Measurements from ENCODE around the gene ANO9.
"Not testable (repeated sequence)": the region's sequence is repeated elsewhere in the genome, so short reads cannot be mapped to it uniquely, and the experiment has no call there.

The ANO9 gene

DNA sequence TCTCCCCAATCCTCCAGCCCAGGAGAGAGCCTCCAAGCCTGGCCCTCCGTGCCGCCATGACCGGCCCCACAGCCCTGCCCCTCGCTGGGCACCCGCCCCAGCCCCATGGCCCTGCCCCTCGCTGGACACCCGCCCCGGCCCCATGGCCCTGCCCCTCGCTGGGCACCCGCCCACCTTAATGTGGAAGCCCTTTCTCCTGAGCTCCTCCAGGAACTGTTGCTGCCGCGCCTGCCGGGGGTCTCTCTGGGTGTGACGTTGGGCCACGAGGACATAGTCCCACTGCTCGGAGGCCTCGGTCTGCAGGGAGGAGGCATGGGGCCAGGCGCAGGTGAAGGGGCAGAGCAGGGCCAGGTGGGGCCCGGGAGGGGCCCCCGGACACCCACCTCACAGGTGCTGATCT is 8.2 kb downstream of the ANO9 start:
- no peak for DNase-seq

DNA sequence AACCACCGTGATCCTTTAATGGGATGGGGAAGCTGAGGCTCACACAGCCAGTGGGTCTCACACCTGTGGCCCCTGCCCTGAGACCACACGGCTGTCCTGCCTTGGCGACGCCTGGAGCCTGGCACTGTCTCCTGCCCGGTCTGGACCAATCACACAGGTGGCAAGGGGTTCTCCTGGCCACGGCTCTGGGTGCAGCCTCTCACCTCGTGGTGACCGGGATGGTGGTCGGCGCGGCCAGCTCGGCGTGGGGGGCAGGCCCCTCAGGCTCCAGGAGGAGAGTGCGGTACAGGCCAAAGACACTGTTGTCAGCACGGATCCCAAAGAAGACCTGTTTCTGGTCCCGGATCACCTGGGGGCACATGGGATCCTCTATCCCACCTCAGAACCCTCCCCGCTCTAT is 8.7 kb downstream of the ANO9 start:
- no peak for DNase-seq

- DNase-seq: no peak
These were observed 9.2 kb downstream of the ANO9 start for GRCh38 chr11:432501-433100.

DNA sequence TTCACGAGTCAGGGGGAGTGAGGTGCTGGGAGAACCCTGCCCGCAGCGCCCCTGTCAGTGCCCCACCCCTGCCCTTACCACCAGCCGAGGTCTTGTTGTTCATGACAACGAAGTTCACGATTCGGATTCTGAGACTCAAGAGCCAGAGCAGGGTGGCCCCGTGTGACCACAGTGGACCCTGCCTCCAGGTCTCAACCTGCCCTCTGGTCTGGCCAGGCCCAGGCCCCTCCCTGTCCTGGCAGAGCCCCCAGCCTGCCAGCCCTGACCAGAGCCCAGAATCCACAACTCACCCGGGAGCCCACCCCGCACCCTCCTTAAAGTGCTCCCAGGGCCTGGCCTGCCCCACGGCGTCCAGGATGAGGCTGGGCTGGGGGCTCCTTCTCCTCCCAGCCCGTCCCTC is 9.9 kb downstream of the ANO9 start:
- no peak for DNase-seq

DNA sequence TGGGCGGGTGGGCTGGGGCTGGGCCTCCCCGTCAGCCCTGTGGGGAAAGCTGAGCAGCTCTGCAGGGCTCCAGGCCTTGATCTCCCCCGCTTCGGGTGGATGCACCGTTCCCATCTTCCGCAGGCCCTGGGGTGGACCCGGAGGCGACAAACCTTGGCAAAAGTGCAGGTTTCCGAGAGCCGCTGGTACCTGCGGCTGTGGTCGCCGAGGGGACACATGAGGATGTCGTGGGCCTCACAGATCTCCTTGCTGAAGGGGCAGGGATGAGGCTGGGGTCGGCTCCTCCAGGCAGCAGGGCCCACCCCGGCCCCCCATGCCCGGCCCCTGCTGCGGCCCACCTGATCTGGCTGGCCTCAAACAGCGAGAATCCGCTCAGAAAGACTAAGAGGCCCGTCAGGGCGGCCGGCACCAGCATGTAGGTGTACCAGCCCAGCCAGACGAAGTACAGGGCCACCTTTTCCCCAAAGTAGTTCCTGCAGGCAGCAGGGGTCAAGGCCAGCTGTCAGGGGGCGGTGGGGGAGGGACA is 11.8 kb downstream of the ANO9 start:
- DNase-seq: peak in 1 of 2 experiments; percentile 51

- DNase-seq: no peak
These were observed 12.4 kb downstream of the ANO9 start for GRCh38 chr11:429391-429790.

GRCh38 chr11:428295-428694 is 13.5 kb downstream of the ANO9 start:
- DNase-seq: no peak

GRCh38 chr11:426851-427250 is 15.0 kb downstream of the ANO9 start:
- no peak for DNase-seq

DNA sequence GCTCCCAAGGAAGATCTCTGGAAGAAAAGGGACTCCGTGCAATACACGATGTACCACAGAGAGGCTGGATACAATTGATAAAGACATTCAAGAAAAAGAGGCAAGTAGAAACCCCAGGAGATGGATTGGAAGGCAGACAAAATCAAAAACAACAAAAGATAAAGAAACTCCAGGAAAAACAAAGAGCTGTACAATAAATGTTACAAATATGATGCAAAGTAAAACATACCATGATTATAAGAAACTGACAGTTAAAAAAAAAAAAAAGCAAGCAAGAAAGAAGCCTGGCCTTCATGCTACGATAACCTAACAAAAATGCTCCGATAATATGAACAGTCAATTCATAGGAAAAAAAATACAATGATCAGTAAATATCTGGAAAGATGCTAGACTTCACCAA is 16.5 kb downstream of the ANO9 start:
- DNase-seq: no peak

DNA sequence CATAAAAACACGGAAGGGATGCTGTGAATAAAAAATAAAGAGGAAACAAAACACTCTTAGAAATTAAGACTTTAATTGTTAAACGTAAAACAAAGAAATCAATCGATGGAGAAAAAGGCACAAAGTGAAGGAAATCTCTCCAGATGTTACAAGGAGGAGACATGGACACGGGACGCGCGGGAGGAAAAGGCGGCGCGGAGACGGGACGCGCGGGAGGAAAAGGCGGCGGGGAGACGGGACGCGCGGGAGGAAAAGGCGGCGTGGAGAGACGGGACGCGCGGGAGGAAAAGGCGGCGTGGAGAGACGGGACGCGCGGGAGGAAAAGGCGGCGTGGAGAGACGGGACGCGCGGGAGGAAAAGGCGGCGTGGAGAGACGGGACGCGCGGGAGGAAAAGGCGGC is 17.0 kb downstream of the ANO9 start:
- DNase-seq: not testable (repeated sequence)

GRCh38 chr11:424232-424631 is 17.6 kb downstream of the ANO9 start:
- DNase-seq: no peak

- DNase-seq: no peak
These were observed 19.6 kb downstream of the ANO9 start for GRCh38 chr11:422249-422656.

DNA sequence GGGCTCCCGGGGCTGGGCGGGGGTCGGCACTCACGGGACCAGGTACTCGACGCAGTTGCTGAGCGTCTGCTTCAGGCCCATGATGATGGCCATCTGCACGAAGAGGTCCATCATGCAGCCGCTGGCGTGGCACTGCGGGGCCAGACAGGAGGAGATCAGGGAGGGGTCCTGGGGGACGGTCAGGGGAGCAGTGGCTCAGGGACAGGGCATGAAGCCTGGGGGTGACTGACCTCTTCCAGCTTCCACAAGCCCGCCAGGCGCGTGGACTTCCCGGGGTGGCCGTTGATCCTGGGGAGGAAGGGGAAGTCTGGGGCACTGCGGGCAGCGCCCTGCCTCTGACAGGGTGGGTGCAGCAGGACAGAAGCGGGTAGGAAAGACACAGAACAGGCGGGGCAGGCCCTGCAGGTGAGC is 20.9 kb downstream of the ANO9 start:
- DNase-seq: no peak

DNA sequence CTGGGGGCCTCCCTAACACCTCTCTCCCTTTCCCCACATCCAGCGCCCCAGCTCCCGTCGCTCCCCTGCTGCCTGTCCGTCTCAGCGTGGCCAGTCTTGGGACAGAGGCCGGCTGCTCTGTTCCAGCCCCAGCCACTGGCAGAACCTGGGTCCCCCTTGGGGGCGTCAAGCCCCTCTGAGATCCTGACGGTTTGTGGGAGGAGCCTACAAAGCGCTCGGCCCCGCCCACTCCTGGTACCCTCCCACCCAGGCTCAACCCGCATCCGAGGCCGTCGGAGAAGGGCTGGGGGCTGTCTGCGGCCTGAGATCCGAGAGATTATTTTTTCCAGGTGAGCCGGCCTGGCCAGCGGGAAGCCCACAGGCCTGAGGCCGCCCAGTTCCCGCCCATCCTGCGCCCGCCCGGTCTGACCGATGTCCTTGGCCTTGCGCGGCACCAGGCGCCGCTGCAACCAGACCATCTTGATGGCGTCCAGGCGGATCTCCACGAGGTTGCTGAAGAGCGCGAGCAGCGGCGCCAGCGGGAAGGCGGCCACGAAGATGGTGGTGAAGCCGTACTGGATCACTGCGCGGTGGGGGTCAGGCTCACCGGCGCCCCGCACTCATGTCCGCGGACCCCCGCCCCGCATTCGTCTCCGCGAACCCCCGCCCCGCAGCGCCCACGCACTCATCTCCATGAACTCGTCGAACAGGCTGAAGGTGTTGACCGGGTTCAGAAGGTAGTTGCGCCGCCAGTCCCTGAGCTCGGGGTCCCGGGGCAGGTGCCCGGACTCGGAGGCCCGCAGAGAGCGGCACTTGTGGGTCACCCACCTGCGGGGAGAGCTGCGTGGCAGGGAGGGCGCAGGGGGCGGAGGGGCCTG is 21.5 kb downstream of the ANO9 start:
- DNase-seq: no peak

DNA sequence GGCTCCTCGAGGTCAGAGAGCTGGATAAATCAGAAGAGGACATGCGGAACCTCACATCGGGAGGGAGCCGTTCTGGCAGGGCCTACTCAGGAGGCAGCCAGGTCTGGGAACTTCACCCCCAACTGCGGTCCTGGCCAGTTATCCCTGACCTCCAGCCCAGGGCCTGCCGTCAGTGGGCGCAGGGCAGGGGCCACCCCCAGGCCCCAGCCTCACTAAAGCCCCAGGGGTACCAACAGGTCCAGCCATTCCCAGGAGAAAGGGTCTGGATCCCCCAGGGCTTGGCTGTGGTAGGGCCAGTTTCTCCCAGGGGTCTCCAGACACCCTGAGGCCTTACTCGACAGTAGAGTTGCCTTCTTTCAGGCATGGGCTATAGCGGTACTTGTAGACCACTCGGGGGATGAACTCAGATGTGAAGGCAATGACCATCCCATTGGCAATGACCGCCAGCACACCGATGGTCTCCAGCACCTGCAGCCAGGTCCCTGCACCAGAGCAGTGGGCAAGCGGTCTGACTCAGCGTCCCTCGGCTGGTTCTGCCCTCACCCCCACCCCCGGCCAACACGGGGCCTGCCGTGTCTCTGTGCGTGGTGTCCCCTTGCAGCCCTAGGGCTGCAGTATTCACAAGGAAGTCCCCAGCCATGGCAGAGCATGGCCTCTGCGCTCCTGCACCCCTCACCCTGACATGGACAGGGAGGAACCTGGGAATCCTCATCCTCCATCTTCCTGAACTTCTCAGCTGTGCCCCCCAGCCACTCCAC is 22.4 kb downstream of the ANO9 start:
- no peak for DNase-seq

DNA sequence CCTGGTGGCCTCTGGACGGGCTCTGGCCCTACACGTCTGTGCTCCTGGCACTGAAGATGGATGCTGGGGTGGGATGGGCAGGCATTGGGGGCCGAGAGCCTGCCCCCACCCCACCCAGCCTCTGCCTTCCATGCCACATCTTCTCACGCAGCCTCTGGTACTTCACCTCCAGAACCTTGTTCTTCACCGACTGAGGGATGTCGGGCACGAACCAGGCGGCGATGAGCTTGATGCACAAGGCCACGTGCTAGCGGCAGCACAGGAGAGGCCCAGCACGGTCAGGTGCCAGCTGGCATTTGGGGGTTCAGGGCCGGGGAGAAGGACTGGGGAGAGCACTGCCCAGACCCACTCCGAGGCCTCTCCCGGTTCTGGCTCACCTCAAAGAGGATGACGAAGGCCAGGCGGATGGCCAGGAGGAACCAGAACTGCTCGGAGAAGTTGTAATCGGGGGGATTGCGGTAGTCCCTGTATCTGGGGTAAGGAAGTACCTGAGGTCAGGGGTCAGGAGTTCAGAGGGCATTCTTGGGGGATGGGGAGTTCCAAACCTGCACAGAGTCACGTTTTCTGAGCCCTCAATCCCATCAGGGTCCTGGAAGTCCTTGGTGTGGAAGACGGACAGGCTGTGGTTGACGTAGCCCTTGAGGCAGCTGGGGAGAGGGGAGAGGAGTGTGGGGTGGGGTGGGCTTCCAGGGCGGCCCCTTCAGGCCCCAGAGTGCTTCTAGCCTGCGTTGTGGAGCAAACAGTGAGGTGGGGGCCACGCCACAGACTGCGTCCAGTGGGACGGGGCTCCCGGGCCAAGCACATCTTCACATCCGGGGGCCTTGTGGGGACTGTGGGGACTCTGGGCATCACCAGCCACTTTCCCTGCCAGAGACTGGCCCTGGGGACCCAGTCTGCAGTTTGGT is 23.2 kb downstream of the ANO9 start:
- DNase-seq: no peak

DNA sequence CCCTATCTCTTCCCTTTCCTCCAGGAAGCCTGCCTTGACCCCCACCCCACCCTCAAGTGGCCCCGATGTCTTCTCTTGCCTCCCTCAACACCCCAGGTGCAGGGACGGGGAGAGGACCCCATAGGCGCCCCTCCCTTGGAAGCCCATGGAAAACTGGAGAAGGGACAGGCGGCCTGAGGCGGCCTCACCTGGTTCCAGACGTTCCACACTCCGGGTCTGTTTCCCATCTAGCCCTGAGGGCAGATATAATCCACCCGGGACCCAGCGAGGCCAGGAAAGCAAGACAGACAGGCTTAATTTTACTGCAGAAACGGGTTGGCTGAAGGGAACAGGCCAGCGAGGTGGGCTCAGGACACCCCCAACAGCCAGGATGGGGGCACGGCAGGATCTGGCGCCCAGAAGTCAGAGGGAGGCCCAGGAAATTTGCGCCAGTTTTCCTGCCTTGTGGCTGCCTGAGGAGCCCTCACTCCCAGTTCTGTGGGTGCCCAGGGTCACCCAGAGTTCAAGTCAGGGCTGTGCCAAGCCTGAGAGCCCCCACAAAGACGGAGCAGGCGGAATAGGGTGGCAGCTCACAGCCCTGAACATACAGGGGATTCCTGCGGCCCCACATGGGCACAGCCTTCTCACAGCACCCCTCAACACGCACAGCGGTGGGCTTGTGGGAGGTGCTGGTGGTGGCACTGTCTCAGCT is 24.0 kb downstream of the ANO9 start:
- no peak for DNase-seq

- no peak for DNase-seq
These were observed 24.8 kb downstream of the ANO9 start for GRCh38 chr11:416757-417621.

DNA sequence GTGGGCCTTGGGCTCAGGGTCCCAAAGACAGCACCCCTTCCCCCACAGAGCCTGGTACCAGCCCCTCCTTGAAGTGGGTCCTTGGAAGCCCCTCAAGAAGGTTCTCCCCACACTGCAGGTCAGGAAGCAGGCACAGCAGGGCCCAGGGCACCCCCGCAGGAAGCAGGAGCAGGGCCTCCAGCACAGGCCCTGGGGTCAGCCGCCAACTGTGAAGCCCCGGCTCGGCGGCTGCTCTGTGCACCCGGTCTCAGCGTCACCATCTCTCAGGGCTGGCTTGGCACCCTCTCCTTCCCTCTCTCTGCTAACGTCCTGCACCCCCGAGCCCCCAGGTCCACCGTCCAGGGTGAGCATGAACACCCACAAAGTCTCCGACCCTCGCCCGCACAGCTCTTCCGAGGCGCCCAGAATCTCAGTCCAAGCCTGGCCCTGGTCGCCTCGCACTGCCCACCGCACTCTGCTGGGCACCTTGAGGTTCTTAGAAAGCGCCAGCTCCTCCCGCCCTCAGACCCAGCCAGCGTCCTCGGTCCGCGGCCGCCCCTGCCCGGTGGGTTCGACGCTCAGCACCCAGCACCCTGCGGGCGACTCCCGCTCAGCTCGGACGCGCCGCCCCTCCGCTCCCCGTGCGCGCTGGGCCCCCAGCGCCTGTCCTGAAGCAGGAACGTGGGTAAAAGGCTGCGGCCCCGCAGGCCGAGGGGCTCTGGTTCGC is 25.6 kb downstream of the ANO9 start:
- DNase-seq: no peak

DNA sequence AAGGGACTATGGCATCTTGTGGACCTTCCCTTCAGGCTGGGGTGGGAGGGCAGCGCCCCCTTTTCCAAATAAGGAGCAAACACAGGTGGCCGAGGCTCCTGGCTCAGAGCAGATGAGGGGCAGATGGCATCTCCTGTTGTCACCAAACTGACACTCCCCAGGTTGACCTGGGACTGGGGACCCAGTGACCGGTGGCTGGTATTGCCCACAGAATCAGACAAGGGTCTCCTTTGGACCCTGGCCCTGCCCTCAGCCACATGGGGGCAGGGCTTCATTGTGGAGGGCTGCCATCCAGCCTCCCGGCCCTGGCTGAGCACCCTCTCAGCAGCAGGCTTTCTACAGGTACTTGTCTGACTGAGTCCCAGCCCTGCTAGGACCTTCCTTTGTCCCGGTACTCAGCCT is 26.2 kb downstream of the ANO9 start:
- no peak for DNase-seq

Measured in NCI-H1930 (cell line).